ENCODE results near the gene KLHL8.
"Not testable (repeated sequence)": the region's sequence is repeated elsewhere in the genome, so short reads cannot be mapped to it uniquely, and the experiment has no call there.

- not testable (repeated sequence) for TF ChIP-seq CTCF, POLR2A (IDR thresholded peaks at IDR 0.05)
Observed at GRCh38 chr4:87217235-87217763, 3.1 kb downstream of the KLHL8 start.
